Transverse colon (tissue), 4 donors: ENCODE measurements around the gene CTF1.

ENCODE experiments used
- EP300 ChIP-seq: sonication (generic); formaldehyde crosslinking; IDR thresholded peaks from one replicate; pipeline ENCODE4 v1.6.1; 2017; ENCODE audit warnings: antibody characterized with exemption, low read depth
- POLR2AphosphoS5 ChIP-seq, 3 donors: sonication (generic); formaldehyde crosslinking; IDR thresholded peaks; one replicate each; pipeline ENCODE4 v1.6.1; 2016; ENCODE audit warnings: antibody characterized with exemption in 3 of 3
- TF ChIP-seq, protein P1 (sequence below), 5 experiments: fragments of 200-600 bp in 3 of 5; fragments of 450-650 bp in 2 of 5; sonication (generic) in 3 of 5; IDR thresholded peaks; 1 replicate in 2 of 5; 2 replicates in 3 of 5; pipeline ENCODE4 v1.5.1; 2016 to 2017; ENCODE audit warnings: antibody characterized with exemption in 5 of 5, inconsistent platforms in 3 of 5, mild to moderate bottlenecking in 2 of 5, moderate library complexity in 1 of 5

DNA sequence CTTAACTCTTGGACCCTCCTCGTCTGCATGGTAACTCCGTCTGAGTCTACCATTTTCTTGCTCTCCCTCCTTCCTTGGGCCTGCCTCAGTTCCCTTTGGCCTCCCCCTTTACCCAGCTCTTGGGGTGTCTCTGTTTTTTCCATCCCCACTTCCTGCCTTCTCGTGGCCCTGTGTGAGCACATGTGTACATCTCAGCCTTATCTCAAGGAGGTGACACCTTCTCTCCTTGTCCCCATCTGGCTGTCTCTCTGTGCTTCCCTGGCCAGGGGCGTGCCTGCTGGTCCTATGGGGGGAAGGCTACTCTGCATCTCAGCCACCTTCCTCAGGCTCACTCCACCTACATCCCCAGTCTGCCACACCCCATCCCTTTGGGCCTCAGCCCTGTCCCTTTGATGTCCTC lies 6.6 kb downstream of the CTF1 start:
- TF ChIP-seq POLR2AphosphoS5 (IDR thresholded peaks at IDR 0.05) = no peak
- no peak for TF ChIP-seq EP300
- TF ChIP-seq, protein P1, sequence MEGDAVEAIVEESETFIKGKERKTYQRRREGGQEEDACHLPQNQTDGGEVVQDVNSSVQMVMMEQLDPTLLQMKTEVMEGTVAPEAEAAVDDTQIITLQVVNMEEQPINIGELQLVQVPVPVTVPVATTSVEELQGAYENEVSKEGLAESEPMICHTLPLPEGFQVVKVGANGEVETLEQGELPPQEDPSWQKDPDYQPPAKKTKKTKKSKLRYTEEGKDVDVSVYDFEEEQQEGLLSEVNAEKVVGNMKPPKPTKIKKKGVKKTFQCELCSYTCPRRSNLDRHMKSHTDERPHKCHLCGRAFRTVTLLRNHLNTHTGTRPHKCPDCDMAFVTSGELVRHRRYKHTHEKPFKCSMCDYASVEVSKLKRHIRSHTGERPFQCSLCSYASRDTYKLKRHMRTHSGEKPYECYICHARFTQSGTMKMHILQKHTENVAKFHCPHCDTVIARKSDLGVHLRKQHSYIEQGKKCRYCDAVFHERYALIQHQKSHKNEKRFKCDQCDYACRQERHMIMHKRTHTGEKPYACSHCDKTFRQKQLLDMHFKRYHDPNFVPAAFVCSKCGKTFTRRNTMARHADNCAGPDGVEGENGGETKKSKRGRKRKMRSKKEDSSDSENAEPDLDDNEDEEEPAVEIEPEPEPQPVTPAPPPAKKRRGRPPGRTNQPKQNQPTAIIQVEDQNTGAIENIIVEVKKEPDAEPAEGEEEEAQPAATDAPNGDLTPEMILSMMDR (IDR thresholded peaks at IDR 0.05) = no peak
